Fibroblast of pulmonary artery (primary cell): ENCODE measurements around the gene IL1RL2.

Experiments used
- DNase-seq: peaks from one replicate; pipeline ENCODE4 v3.0.0-alpha.2; 2010; ENCODE audit warnings: low read depth
- H3K4me3 ChIP-seq: replicated peaks from 2 replicates; pipeline ENCODE4 v1.5.1; 2011; ENCODE audit warnings: low read depth, mild to moderate bottlenecking, control low read depth, low read length, moderate library complexity
- CTCF ChIP-seq: IDR thresholded peaks from 2 replicates; pipeline ENCODE4 v1.5.1; 2011; ENCODE audit warnings: mild to moderate bottlenecking, control low read depth, low read length, inconsistent platforms; ENCODE audit errors: missing control alignments

Gene IL1RL2

DNA sequence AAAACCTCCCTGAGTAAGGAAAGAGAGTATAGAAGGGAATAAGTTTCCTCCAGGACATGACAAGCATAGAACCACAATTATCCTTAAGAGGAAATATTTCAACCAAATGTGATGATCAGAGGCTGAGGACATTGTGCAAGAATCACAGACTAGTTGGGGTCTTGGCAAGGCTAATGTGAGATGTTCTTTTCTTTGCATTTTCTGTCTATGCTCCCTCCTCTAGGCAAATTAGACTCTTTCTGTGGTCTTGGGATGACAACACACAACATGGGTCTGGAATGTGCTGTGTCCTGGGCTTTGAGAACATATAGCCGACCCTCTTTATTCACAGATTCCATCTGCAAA is 92.5 kb downstream of the IL1RL2 start:
- TF ChIP-seq CTCF, result no peak
- no peak for DNase-seq
- no peak overlapping the region for H3K4me3 ChIP-seq

DNA sequence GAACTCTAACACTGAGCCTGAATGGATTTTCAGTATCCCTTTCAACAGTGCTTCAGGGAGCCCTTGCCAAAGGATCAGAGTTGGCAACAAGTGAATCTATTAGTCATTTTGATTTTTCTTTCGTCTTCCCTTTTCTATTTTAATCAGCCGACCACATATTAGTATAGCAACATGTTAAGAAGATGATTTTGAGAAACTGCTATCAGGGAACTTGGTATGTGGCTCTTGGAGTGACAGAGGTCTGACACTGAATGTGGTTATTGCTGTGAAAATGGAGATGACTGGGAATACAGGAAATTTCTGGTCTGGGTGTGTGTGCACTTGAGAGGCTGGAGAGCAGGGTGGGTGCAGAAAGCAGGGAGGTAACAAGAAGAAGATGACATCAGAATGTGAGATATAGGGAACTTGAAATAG is 95.9 kb downstream of the IL1RL2 start:
- no peak overlapping the region for H3K4me3 ChIP-seq
- no peak for DNase-seq
- no peak for TF ChIP-seq CTCF

- H3K4me3 ChIP-seq, result no peak overlapping the region
- no peak for DNase-seq
- no peak for TF ChIP-seq CTCF
Measured at GRCh38 chr2:102283996-102284395, 97.2 kb downstream of the IL1RL2 start.

DNA sequence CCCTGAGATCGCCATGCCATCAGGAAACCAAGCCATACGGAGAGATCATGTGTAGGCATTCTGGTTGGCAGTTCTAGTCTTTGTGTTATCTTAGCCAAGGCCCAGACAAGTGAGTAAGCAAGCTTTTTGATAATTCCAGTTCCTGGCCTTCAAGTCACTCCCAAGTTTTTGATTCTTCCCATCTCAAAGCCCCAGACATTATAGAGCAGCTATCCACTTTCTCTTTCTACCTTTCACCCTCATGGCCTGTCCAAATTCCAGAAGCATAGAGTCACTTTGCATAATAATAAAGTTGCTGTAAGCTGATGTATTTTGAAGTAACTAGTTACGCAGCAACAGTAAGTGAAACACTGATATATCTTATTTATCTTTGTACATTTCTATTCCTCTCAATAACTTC is 97.8 kb downstream of the IL1RL2 start:
- no peak overlapping the region for H3K4me3 ChIP-seq
- no peak for DNase-seq
- TF ChIP-seq CTCF, result no peak

DNA sequence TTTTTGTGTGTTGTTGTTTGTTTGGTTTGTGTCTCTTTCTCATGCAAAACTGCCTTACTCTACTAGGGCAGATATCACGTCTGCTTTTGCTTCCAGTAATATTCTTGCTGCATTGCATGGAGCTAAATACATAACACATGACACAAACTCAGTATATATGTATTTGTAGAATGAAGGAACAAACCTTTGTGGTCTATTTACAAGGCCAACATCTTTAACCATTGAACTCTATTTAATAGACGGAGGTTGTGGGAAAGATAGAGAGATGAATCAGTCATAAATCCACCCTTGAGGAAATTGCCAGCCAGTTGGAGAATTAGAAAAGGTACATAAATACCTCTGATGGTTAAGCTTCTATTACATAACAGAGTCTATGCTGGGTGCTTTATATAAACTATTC is 98.5 kb downstream of the IL1RL2 start:
- TF ChIP-seq CTCF, result no peak
- no peak for DNase-seq
- H3K4me3 ChIP-seq, result no peak overlapping the region

- TF ChIP-seq CTCF, result no peak
- peak; percentile 42 for DNase-seq
- H3K4me3 ChIP-seq, result no peak overlapping the region
Measured at GRCh38 chr2:102286041-102286440, 99.2 kb downstream of the IL1RL2 start.

GRCh38 chr2:102289129-102289528 is 102.3 kb downstream of the IL1RL2 start:
- H3K4me3 ChIP-seq, result no peak overlapping the region
- TF ChIP-seq CTCF, result no peak
- DNase-seq, result peak; percentile 40
